ENCODE measurements around the gene SLC38A3. TPM values are rescaled to one million over a fixed set of nuclear protein-coding genes. Genes with fewer than 3 reads are reported as not detected.
"Not testable (repeated sequence)": the region's sequence is repeated elsewhere in the genome, so short reads cannot be mapped to it uniquely, and the experiment has no call there.

Gene SLC38A3
- total and polyA plus RNA-seq, 12 donors = 0.05 to 48.8 (median 0.28) TPM; not detected in 2

- intact Hi-C loops (cut with DNase I) = no loop called here
Observed at GRCh38 chr3:50260942-50261441, 55.9 kb downstream of the SLC38A3 start.

GRCh38 chr3:50261505-50261904, 56.4 kb downstream of the SLC38A3 start:
- no peak overlapping the region for H3K4me3 ChIP-seq
- peaks cover 0 to 22% of the 10 kb centered on the region in 2 donors for H3K36me3 ChIP-seq (replicated peaks in 1 of 2)
- no peaks in the 10 kb centered on the region for H3K27me3 ChIP-seq
- intact Hi-C loops (cut with DNase I) = no loop called here
- H3K27ac ChIP-seq = peak overlapping the region in 4 of 5 donors; percentile 91 to 98 (median 96)
- H3K9me3 ChIP-seq (replicated peaks in 1 of 3) = no peaks in the 10 kb centered on the region
- peak in 1 of 7 donors; percentile 30 for DNase-seq
- TF ChIP-seq, protein P1, sequence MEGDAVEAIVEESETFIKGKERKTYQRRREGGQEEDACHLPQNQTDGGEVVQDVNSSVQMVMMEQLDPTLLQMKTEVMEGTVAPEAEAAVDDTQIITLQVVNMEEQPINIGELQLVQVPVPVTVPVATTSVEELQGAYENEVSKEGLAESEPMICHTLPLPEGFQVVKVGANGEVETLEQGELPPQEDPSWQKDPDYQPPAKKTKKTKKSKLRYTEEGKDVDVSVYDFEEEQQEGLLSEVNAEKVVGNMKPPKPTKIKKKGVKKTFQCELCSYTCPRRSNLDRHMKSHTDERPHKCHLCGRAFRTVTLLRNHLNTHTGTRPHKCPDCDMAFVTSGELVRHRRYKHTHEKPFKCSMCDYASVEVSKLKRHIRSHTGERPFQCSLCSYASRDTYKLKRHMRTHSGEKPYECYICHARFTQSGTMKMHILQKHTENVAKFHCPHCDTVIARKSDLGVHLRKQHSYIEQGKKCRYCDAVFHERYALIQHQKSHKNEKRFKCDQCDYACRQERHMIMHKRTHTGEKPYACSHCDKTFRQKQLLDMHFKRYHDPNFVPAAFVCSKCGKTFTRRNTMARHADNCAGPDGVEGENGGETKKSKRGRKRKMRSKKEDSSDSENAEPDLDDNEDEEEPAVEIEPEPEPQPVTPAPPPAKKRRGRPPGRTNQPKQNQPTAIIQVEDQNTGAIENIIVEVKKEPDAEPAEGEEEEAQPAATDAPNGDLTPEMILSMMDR (IDR thresholded peaks at IDR 0.05) = no peak
- TF ChIP-seq POLR2A (IDR thresholded peaks at IDR 0.05) = no peak
- H3K4me1 ChIP-seq (replicated peaks in 1 of 2) = peaks cover 42 to 55% of the 10 kb centered on the region in 2 donors
- 44 to 73% (median 60%) methylated on average over 1 to 2 of the region's 2 CpGs for WGBS, 4 donors

More at GRCh38 chr3:50260942-50261441, 55.9 kb downstream of the SLC38A3 start:
- DNase-seq = peak in 1 of 7 donors; percentile 32
- Histone ChIP-seq H3K27me3 (no peaks in the 10 kb centered on the region), H3K4me1 (replicated peaks in 1 of 2) (peaks cover 42 to 50% of the 10 kb centered on the region in 2 donors), H3K27ac (peak overlapping the region in 4 of 5 donors; percentile 91 to 98 (median 96)), H3K9me3 (replicated peaks in 1 of 3) (no peaks in the 10 kb centered on the region), H3K4me3 (peak overlapping the region in 1 of 4 donors; percentile 37), H3K36me3 (replicated peaks in 1 of 2) (peaks cover 0 to 27% of the 10 kb centered on the region in 2 donors)
- TF ChIP-seq, protein P1 (IDR thresholded peaks at IDR 0.05) = no peak
- no peak for TF ChIP-seq POLR2A (IDR thresholded peaks at IDR 0.05)
- WGBS, 4 donors = 67 to 90% (median 74%) methylated on average over 2 to 5 of the region's 5 CpGs

- peaks cover 42 to 59% of the 10 kb centered on the region in 2 donors for H3K4me1 ChIP-seq (replicated peaks in 1 of 2)
- DNase-seq; intact Hi-C loops (cut with DNase I); H3K4me3 ChIP-seq; H3K9me3 ChIP-seq (replicated peaks in 1 of 3); H3K27me3 ChIP-seq: not testable (repeated sequence)
- WGBS, 4 donors = 96 to 100% (median 99%) methylated on average over 4 of the region's 4 CpGs
- H3K36me3 ChIP-seq (replicated peaks in 1 of 2) = peaks cover 0 to 15% of the 10 kb centered on the region in 2 donors
- H3K27ac ChIP-seq = peak overlapping the region in 4 of 5 donors; percentile 91 to 98 (median 96)
Observed at GRCh38 chr3:50262200-50262599, 57.1 kb downstream of the SLC38A3 start.

- Histone ChIP-seq H3K4me1 (replicated peaks in 1 of 2) (peaks cover 42 to 59% of the 10 kb centered on the region in 2 donors), H3K27me3 (no peaks in the 10 kb centered on the region), H3K9me3 (replicated peaks in 1 of 3) (no peaks in the 10 kb centered on the region), H3K27ac (peak overlapping the region; percentile 1 to 98 (median 91)), H3K4me3 (no peak overlapping the region), H3K36me3 (replicated peaks in 1 of 2) (peaks cover 0 to 10% of the 10 kb centered on the region in 2 donors)
- 65 to 78% (median 70%) methylated on average over 3 to 7 of the region's 7 CpGs for WGBS, 4 donors
- intact Hi-C loops (cut with DNase I) = no loop called here
- peak in 1 of 7 donors; percentile 27 for DNase-seq
- TF ChIP-seq, protein P1 (IDR thresholded peaks at IDR 0.05) = no peak
- no peak for TF ChIP-seq POLR2A (IDR thresholded peaks at IDR 0.05)
Observed at GRCh38 chr3:50262778-50263177, 57.7 kb downstream of the SLC38A3 start.
